ENCODE data around the gene ARID1B. TPM values are rescaled to one million over a fixed set of nuclear protein-coding genes. Genes with fewer than 3 reads are reported as not detected.

ARID1B gene
- total and polyA plus RNA-seq, 2 donors (not counting 1 experiment from before 2014, with no cell fraction given), result 47.2 to 280 TPM

- Histone ChIP-seq H3K4me3 (ENCODE audit: control extremely low read depth in 1 of 5, extremely low read depth in 1 of 5, insufficient read depth in 1 of 5, low read depth in 2 of 5, low read length in 4 of 5) (no peak overlapping the region), H3K4me2 (replicated peaks; ENCODE audit: low read depth, low read length, poor library complexity, severe bottlenecking) (no peak overlapping the region), H3K4me1 (ENCODE audit: control insufficient read depth in 2 of 2, insufficient read depth in 2 of 2, low read length in 2 of 2) (peaks cover 28 to 35% of the 10 kb centered on the region in 2 donors), H3K27ac (ENCODE audit: low read length in 2 of 2) (no peak overlapping the region), H3K9ac (ENCODE audit: low read length) (no peak overlapping the region), H4K20me1 (ENCODE audit: control insufficient read depth, insufficient read depth, low read length, poor library complexity, severe bottlenecking) (peaks cover 100% of the 10 kb centered on the region), H3K9me3 (ENCODE audit: control extremely low read depth in 1 of 3, control insufficient read depth in 2 of 3, insufficient read depth in 1 of 3, low read length in 2 of 3) (no peaks in the 10 kb centered on the region), H2AFZ (ENCODE audit: insufficient read depth, low read depth, low read length, poor library complexity, severe bottlenecking) (no peak overlapping the region), H3K27me3 (replicated peaks in 1 of 4; ENCODE audit: control extremely low read depth in 1 of 4, control insufficient read depth in 3 of 4, insufficient read depth in 4 of 4, low read length in 3 of 4) (no peaks in the 10 kb centered on the region), H3K36me3 (replicated peaks in 1 of 2; ENCODE audit: control extremely low read depth in 1 of 2, control insufficient read depth in 1 of 2, extremely low read depth in 1 of 2, insufficient read depth in 2 of 2, low read length in 1 of 2) (peaks cover 0 to 13% of the 10 kb centered on the region in 2 experiments), H3K79me2 (ENCODE audit: control insufficient read depth, insufficient read depth, low read length) (peaks cover 99% of the 10 kb centered on the region)
- POLR2A ChIA-PET, result no interaction called here
- Mint-ChIP-seq H3K27ac (no peak overlapping the region), H3K4me3 (no peak overlapping the region), H3K9me3 (ENCODE audit: insufficient read depth) (no peaks in the 10 kb centered on the region), H3K4me1 (peaks cover 79% of the 10 kb centered on the region), H3K27me3 (no peaks in the 10 kb centered on the region)
- CTCF ChIA-PET, result no interaction called here
- no peak for ATAC-seq (ENCODE audit: low read depth)
- intact Hi-C loops (cut with micrococcal nuclease), result no loop called here
- WGBS (ENCODE audit: insufficient coverage), result 92% methylated on average over 10 of the region's 11 CpGs
- TF ChIP-seq, protein P1, sequence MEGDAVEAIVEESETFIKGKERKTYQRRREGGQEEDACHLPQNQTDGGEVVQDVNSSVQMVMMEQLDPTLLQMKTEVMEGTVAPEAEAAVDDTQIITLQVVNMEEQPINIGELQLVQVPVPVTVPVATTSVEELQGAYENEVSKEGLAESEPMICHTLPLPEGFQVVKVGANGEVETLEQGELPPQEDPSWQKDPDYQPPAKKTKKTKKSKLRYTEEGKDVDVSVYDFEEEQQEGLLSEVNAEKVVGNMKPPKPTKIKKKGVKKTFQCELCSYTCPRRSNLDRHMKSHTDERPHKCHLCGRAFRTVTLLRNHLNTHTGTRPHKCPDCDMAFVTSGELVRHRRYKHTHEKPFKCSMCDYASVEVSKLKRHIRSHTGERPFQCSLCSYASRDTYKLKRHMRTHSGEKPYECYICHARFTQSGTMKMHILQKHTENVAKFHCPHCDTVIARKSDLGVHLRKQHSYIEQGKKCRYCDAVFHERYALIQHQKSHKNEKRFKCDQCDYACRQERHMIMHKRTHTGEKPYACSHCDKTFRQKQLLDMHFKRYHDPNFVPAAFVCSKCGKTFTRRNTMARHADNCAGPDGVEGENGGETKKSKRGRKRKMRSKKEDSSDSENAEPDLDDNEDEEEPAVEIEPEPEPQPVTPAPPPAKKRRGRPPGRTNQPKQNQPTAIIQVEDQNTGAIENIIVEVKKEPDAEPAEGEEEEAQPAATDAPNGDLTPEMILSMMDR (IDR thresholded peaks at IDR 0.05), result no peak
- no peak for TF ChIP-seq EZH2 (IDR thresholded peaks at IDR 0.05; ENCODE audit: borderline replicate concordance, insufficient read depth, low read depth, low read length, poor library complexity, severe bottlenecking)
- DNase-seq, result no peak
These were observed 99.1 kb downstream of the ARID1B start for GRCh38 chr6:156876302-156876701.

- Mint-ChIP-seq H3K27me3 (no peaks in the 10 kb centered on the region), H3K9me3 (ENCODE audit: insufficient read depth) (no peaks in the 10 kb centered on the region), H3K4me3 (no peak overlapping the region), H3K27ac (peak overlapping the region; percentile 16), H3K4me1 (peaks cover 79% of the 10 kb centered on the region)
- Histone ChIP-seq H3K4me2 (replicated peaks; ENCODE audit: low read depth, low read length, poor library complexity, severe bottlenecking) (no peak overlapping the region), H3K4me1 (ENCODE audit: control insufficient read depth in 2 of 2, insufficient read depth in 2 of 2, low read length in 2 of 2) (peaks cover 38 to 45% of the 10 kb centered on the region in 2 donors), H3K36me3 (replicated peaks in 1 of 2; ENCODE audit: control extremely low read depth in 1 of 2, control insufficient read depth in 1 of 2, extremely low read depth in 1 of 2, insufficient read depth in 2 of 2, low read length in 1 of 2) (peaks cover 0 to 9% of the 10 kb centered on the region in 2 experiments), H3K9ac (ENCODE audit: low read length) (no peak overlapping the region), H2AFZ (ENCODE audit: insufficient read depth, low read depth, low read length, poor library complexity, severe bottlenecking) (no peak overlapping the region), H3K27ac (ENCODE audit: low read length in 2 of 2) (no peak overlapping the region), H3K27me3 (replicated peaks in 1 of 4; ENCODE audit: control extremely low read depth in 1 of 4, control insufficient read depth in 3 of 4, insufficient read depth in 4 of 4, low read length in 3 of 4) (no peaks in the 10 kb centered on the region), H3K79me2 (ENCODE audit: control insufficient read depth, insufficient read depth, low read length) (peaks cover 100% of the 10 kb centered on the region), H3K9me3 (ENCODE audit: control extremely low read depth in 1 of 3, control insufficient read depth in 2 of 3, insufficient read depth in 1 of 3, low read length in 2 of 3) (no peaks in the 10 kb centered on the region), H3K4me3 (ENCODE audit: control extremely low read depth in 1 of 5, extremely low read depth in 1 of 5, insufficient read depth in 1 of 5, low read depth in 2 of 5, low read length in 4 of 5) (no peak overlapping the region), H4K20me1 (ENCODE audit: control insufficient read depth, insufficient read depth, low read length, poor library complexity, severe bottlenecking) (peaks cover 100% of the 10 kb centered on the region)
- DNase-seq (no peak), ATAC-seq (ENCODE audit: low read depth) (no peak)
- 99% methylated on average over 6 of the region's 10 CpGs for WGBS (ENCODE audit: insufficient coverage)
- POLR2A ChIA-PET, result no interaction called here
- TF ChIP-seq, protein P1 (IDR thresholded peaks at IDR 0.05), result no peak
- no peak for TF ChIP-seq EZH2 (IDR thresholded peaks at IDR 0.05; ENCODE audit: borderline replicate concordance, insufficient read depth, low read depth, low read length, poor library complexity, severe bottlenecking)
- CTCF ChIA-PET, result interaction anchor here (0.6 to 1.0 kb wide), 2 partner anchors 15 to 103 kb away, joined by 3 read pairs; no protein-coding TSS in a partner anchor
- intact Hi-C loops (cut with micrococcal nuclease), result no loop called here
These were observed 100.1 kb downstream of the ARID1B start for GRCh38 chr6:156877126-156877863.
